Right lobe of liver (tissue), 6 donors: ENCODE results near the gene GDE1. TPM values are rescaled to one million over a fixed set of nuclear protein-coding genes. Genes with fewer than 3 reads are reported as not detected.
A peak's percentile ranks its signal among the peaks of the same experiment; 100 is the strongest.

ENCODE experiments used
- ATAC-seq, 4 donors: fragments of 200-7000 bp; cut with Tn5 transposase; one replicate each; pipeline ENCODE4 v1.9.1; 2020; ENCODE audit warnings: mild to moderate bottlenecking in 4 of 4, moderate library complexity in 4 of 4
- DNase-seq, 3 donors: peaks; one replicate each; pipeline ENCODE4 v3.0.0-alpha.2; 2020
- H3K27ac ChIP-seq, 3 donors: fragments of 200-600 bp; one replicate each; pipeline ENCODE4 v1.8.0; 2022
- H3K27me3 ChIP-seq, 2 donors: fragments of 200-600 bp; one replicate each; pipeline ENCODE4 v1.8.0; 2022
- H3K36me3 ChIP-seq, 4 donors: fragments of 200-600 bp; sonication (generic) in 1 of 4; one replicate each; pipeline versions ENCODE4 v1.5.1 to v1.8.0; 2017 to 2022; ENCODE audit warnings: control low read depth in 1 of 4
- H3K4me1 ChIP-seq, 4 donors: fragments of 200-600 bp; sonication (generic) in 1 of 4; one replicate each; pipeline versions ENCODE4 v1.5.1 to v1.8.0; 2017 to 2022; ENCODE audit warnings: control low read depth in 1 of 4
- H3K4me3 ChIP-seq, 3 donors: fragments of 200-600 bp; one replicate each; pipeline ENCODE4 v1.8.0; 2022
- H3K9me3 ChIP-seq, 4 donors: fragments of 200-600 bp; sonication (generic) in 1 of 4; one replicate each; pipeline versions ENCODE4 v1.5.1 to v1.8.0; 2017 to 2022; ENCODE audit warnings: control low read depth in 1 of 4
- POLR2A ChIP-seq: fragments of 450-650 bp; IDR thresholded peaks from one replicate; pipeline ENCODE4 v1.6.1; 2017; ENCODE audit warnings: antibody characterized with exemption, mild to moderate bottlenecking
- WGBS: methylation state at CpG from one replicate; pipeline ENCODE4 v1.1.6; 2018; ENCODE audit warnings: low coverage, low lambda C conversion rate; ENCODE audit not compliant: insufficient coverage; ENCODE audit errors: missing lambda C conversion rate; 5-methylcytosine and 5-hydroxymethylcytosine counted together
- intact Hi-C, 2 donors: fragments of 100-400 bp; cut with DNase I; formaldehyde crosslinking; loops; one replicate each; pipeline versions ENCODE4 v1.11.2 to v1.14.1; 2022
- total RNA-seq, 6 experiments: library from RNA; depleted of rRNA in 2 of 6; stranded (reverse); fragments of >200 nt in 2 of 6; fragmentation: NEBNext Ultra II Directional in 3 of 6; extraction: Animal tissue kit (Norgen Biotek cat#: 25700) in 3 of 6; gene quantifications; one replicate each; pipeline versions ENCODE4 v1.1.0 to v1.2.4, GENCODE V29; 2016 to 2023
- TF ChIP-seq, protein P1 (sequence below), 4 donors: fragments of 200-600 bp in 3 of 4; fragments of 450-650 bp in 1 of 4; IDR thresholded peaks; one replicate each; pipeline versions ENCODE4 v1.5.1 to v1.8.0; 2016 to 2022; ENCODE audit warnings: antibody characterized with exemption in 4 of 4, mild to moderate bottlenecking in 2 of 4
- donor health status: DM: no; HTN: yes; CAD: no.
- donor health status: DM: no; HTN: no; CAD: no.
- donor health status: DM: no; HTN: no; CAD: no.
- donor health status: DM: no; HTN: yes; CAD: no.
- donor health status: DM: no; HTN: yes; CAD: no.

The GDE1 gene
- total RNA-seq, 6 experiments from 2014 or later: 19.1 to 30.5 (median 21.1) TPM

DNA sequence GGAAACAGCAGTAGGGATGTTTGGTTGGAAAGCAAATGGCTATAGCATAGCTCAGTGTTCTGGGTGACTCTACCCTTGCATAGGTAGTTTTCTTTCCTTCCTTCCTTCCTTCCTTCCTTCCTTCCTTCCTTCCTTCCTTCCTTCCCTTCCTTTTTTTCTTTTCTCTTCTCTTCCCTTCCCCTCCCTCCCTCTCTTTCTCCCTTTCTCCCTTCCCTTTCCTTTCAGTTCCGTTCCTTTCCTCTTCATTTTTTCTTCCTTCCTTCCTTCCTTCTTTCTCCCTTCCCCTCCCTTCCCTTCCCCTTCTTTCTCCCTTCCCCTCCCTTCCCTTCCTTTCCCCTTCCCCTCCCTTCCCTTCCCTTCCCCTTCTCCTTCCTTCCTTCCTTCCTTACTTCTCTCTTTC is 31.3 kb downstream of the GDE1 start:
- intact Hi-C loops: loop anchor here in 1 of 2 donors (10.0 kb wide), 1 partner anchor 106 kb away; no protein-coding TSS in a partner anchor
- whole genome bisulfite sequencing: 39% methylated on average over 1 of the region's 1 CpG
- no peaks in the 10 kb centered on the region for H3K27me3 ChIP-seq
- no peak overlapping the region for H3K4me3 ChIP-seq
- TF ChIP-seq, protein P1, sequence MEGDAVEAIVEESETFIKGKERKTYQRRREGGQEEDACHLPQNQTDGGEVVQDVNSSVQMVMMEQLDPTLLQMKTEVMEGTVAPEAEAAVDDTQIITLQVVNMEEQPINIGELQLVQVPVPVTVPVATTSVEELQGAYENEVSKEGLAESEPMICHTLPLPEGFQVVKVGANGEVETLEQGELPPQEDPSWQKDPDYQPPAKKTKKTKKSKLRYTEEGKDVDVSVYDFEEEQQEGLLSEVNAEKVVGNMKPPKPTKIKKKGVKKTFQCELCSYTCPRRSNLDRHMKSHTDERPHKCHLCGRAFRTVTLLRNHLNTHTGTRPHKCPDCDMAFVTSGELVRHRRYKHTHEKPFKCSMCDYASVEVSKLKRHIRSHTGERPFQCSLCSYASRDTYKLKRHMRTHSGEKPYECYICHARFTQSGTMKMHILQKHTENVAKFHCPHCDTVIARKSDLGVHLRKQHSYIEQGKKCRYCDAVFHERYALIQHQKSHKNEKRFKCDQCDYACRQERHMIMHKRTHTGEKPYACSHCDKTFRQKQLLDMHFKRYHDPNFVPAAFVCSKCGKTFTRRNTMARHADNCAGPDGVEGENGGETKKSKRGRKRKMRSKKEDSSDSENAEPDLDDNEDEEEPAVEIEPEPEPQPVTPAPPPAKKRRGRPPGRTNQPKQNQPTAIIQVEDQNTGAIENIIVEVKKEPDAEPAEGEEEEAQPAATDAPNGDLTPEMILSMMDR (IDR thresholded peaks at IDR 0.05): no peak
- TF ChIP-seq POLR2A: no peak
- no peaks in the 10 kb centered on the region for H3K36me3 ChIP-seq
- ATAC-seq: no peak
- no peak for DNase-seq
- no peaks in the 10 kb centered on the region for H3K9me3 ChIP-seq
- no peak overlapping the region for H3K27ac ChIP-seq
- peaks cover 0 to 13% (median 0%) of the 10 kb centered on the region in 4 donors for H3K4me1 ChIP-seq

DNA sequence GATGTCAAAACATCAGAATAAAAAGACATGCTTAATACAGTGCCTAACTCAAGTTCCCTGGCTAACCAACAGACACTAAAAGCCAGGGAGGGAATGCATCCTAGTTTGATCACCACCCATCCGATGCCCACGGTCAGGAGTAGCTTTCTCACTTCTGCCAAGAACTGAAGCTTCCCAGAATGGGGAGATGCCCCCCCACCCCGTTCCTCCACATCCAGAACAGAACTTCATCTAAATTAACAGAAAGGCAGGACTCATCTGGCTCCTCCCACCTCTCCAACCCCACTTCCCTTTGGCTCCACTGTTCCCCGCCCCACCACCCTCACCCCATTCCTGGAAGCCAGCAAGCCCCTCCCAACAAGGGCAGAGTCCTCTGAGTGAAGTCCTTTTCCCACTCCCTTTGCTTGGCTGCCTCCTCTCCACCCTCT is 33.7 kb downstream of the GDE1 start:
- intact Hi-C loops: no loop called here
- TF ChIP-seq POLR2A: no peak
- TF ChIP-seq, protein P1 (IDR thresholded peaks at IDR 0.05): no peak
- no peaks in the 10 kb centered on the region for H3K36me3 ChIP-seq
- peak; percentile 67 to 92 (median 80) for ATAC-seq
- peaks cover 0 to 13% (median 0%) of the 10 kb centered on the region in 4 donors for H3K4me1 ChIP-seq
- DNase-seq: peak in 2 of 3 donors; percentile 53 to 62
- H3K27me3 ChIP-seq: no peaks in the 10 kb centered on the region
- H3K9me3 ChIP-seq: no peaks in the 10 kb centered on the region
- no peak overlapping the region for H3K27ac ChIP-seq
- no peak overlapping the region for H3K4me3 ChIP-seq
- 46% methylated on average over 4 of the region's 4 CpGs for WGBS

DNA sequence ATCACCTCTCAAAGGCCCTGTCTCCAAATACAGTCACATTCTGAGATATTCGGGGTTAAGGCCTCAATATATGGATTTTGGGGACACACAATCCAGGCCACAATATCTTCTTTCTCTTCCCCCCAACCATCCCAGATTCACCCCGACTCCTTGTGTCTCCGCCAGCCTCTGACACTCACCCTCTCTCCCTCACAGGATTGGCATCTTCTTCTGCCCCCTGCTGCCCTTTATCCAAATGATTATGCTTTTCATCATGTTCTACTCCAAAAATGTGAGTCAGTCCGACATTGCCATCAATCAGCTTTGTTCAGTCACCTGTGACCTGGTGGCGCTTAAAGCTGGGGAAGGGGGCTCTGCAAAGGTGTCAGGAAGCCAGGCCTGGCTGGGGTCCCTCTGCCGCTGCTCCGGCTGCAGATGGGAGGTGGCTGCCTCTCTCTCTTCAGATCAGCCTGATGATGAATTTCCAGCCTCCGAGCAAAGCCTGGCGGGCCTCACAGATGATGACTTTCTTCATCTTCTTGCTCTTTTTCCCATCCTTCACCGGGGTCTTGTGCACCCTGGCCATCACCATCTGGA is 35.1 kb downstream of the GDE1 start:
- Histone ChIP-seq H3K4me1 (peaks cover 0 to 13% (median 0%) of the 10 kb centered on the region in 4 donors), H3K36me3 (no peaks in the 10 kb centered on the region), H3K9me3 (no peaks in the 10 kb centered on the region), H3K4me3 (no peak overlapping the region), H3K27ac (no peak overlapping the region), H3K27me3 (no peaks in the 10 kb centered on the region)
- DNase-seq (no peak), ATAC-seq (peak in 1 of 4 donors; percentile 18)
- WGBS: 89% methylated on average over 8 of the region's 10 CpGs
- TF ChIP-seq POLR2A: no peak
- TF ChIP-seq, protein P1 (IDR thresholded peaks at IDR 0.05): peak in 1 of 4 donors; percentile 6
- intact Hi-C loops: no loop called here

DNA sequence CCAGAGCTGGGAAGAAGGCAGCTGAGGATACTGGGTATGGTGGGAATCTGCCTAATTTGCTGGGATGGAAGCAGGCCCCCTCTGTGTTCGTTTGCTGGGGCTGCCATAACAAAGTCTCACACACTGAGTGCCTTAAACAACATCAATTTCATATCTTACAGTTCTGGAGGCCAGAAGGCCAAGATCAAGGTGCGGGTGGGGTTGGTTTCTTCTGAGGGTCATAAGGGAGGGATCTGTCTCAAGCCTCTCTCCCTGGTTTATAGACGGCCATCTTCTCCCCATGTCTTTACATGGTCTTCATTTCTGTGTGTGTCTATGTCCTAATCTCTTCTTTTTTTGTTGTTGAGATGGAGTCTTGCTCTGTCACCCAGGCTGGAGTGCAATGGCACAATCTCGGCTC is 35.8 kb downstream of the GDE1 start:
- no peak overlapping the region for H3K27ac ChIP-seq
- peaks cover 0 to 13% (median 0%) of the 10 kb centered on the region in 4 donors for H3K4me1 ChIP-seq
- no peaks in the 10 kb centered on the region for H3K9me3 ChIP-seq
- 79% methylated on average over 3 of the region's 4 CpGs for whole genome bisulfite sequencing
- TF ChIP-seq POLR2A: no peak
- TF ChIP-seq, protein P1 (IDR thresholded peaks at IDR 0.05): no peak
- DNase-seq: no peak
- no peak overlapping the region for H3K4me3 ChIP-seq
- H3K27me3 ChIP-seq: no peaks in the 10 kb centered on the region
- ATAC-seq: no peak
- no peaks in the 10 kb centered on the region for H3K36me3 ChIP-seq
- intact Hi-C loops: no loop called here
